Stomach smooth muscle (tissue), 2 donors: ENCODE data around the gene ELP2.

Source experiments
- H3K27ac ChIP-seq: one replicate; pipeline ENCODE4 v1.7.0; 2013; ENCODE audit warnings: mild to moderate bottlenecking, low read length, inconsistent platforms
- H3K27me3 ChIP-seq, 2 donors: one replicate each; pipeline ENCODE4 v1.7.0; 2013; ENCODE audit warnings: low read length in 2 of 2; ENCODE audit not compliant: insufficient read depth in 2 of 2, control insufficient read depth in 1 of 2
- H3K36me3 ChIP-seq, 2 donors: one replicate each; pipeline ENCODE4 v1.7.0; 2013; ENCODE audit warnings: low read length in 2 of 2; ENCODE audit not compliant: control insufficient read depth in 2 of 2, insufficient read depth in 2 of 2
- H3K4me1 ChIP-seq: one replicate; pipeline ENCODE4 v1.7.0; 2013; ENCODE audit warnings: low read length; ENCODE audit not compliant: control insufficient read depth, insufficient read depth
- H3K4me3 ChIP-seq, 2 donors: one replicate each; pipeline ENCODE4 v1.7.0; 2013; ENCODE audit warnings: low read length in 2 of 2
- H3K9ac ChIP-seq, 2 donors: one replicate each; pipeline ENCODE4 v1.7.0; 2013; ENCODE audit warnings: low read length in 2 of 2, mild to moderate bottlenecking in 1 of 2
- H3K9me3 ChIP-seq, 2 donors: one replicate each; pipeline ENCODE4 v1.7.0; 2013; ENCODE audit warnings: low read length in 2 of 2; ENCODE audit not compliant: control insufficient read depth in 2 of 2
- donor health status: healthy.
- donor health status: Pancreatic carcinoma.

Gene ELP2

DNA sequence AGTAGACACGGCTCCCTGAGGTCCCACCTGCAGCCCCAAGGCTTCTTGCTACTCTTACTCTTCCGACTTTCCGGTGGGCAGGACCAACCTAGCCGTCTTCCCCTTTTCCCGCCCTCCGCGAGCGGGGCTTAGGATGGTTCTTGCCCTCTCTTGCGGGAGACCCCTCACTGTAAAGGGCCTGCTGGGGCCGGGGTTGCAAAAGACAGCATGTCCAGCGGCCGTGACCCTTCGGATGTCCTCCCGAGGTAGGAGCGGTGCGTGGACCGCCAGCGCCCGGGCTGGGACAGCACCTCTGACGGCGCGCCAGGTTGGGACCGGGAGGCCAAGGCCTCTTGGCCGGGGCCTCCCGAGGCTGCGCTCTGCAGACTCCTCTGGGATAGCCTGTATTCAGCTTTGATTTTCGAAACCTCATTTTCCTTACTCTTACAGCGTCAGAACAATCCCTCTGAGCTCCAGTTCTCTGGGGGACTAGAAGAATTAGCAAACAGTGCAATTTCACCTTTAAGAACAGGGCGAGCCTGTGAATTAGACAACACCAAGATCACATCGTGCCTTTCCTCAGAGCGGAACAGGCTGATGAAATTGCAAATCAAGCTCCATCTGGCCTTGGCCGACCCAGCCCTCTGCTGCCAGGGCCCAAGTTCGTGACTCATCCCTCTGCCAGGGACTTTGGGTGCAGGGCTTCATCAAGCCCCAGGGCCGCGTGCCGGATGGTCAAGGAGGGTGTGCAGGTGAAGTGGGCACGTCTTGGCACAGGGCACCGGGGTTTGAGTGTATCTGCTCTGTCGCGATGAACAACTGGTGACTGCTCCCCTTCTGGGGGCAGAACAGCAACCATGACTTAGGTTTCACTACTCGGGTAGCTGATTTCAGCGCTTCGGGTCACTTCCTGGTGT lies 58.4 kb downstream of the ELP2 start:
- Histone ChIP-seq H3K9me3 (no peaks in the 10 kb centered on the region), H3K27me3 (peaks cover 0 to 6% of the 10 kb centered on the region in 2 donors), H3K9ac (peak overlapping the region; percentile 13 to 64), H3K4me1 (peaks cover 10% of the 10 kb centered on the region), H3K4me3 (peak overlapping the region; percentile 85 to 89), H3K36me3 (no peaks in the 10 kb centered on the region), H3K27ac (no peak overlapping the region)

DNA sequence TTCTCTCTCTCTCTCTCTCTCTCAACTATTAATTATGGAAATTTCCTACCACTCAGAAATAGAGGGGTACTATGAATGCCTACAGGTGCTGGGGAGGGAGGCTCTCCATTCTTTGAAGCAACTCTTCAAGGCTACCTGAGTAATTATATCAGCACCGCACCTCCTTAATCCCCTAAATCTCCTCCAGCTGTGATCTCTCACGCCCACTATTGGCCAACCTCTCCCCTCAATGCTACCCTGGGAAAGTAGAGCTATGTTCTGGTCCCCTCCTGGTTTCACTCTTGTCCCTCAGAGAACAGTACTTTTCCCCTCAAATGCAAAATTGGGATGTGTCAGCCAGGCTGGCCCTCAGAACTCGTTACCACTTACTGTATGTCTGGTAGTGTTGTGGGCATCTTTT lies 59.2 kb downstream of the ELP2 start:
- Histone ChIP-seq H3K27ac (no peak overlapping the region), H3K4me1 (peaks cover 10% of the 10 kb centered on the region), H3K27me3 (peaks cover 0 to 6% of the 10 kb centered on the region in 2 donors), H3K9me3 (no peaks in the 10 kb centered on the region), H3K9ac (no peak overlapping the region), H3K36me3 (no peaks in the 10 kb centered on the region), H3K4me3 (no peak overlapping the region)

GRCh38 chr18:36189486-36189885 lies 59.8 kb downstream of the ELP2 start:
- Histone ChIP-seq H3K4me1 (peaks cover 10% of the 10 kb centered on the region), H3K9ac (no peak overlapping the region), H3K27ac (no peak overlapping the region), H3K36me3 (no peaks in the 10 kb centered on the region), H3K4me3 (no peak overlapping the region), H3K27me3 (peaks cover 0 to 6% of the 10 kb centered on the region in 2 donors), H3K9me3 (no peaks in the 10 kb centered on the region)

DNA sequence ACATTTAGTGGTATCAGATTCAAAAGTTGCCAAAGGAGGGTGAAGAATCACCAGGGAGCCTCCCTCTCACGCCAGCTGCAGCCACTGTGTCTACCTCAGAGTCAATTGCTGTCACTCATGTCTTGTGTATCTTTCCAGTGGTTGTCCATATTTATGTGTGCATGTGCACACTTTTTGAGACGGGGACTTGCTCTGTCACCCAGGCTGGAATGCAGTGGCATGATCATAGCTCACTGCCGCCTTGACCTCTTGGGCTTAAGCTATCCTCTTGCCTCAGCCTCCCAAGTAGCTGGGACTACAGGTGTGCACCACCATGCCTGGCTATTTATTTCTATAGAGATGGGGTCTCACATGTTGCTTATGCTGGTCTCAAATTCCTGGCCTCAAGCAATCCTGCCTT lies 61.6 kb downstream of the ELP2 start:
- H3K27me3 ChIP-seq = peaks cover 0 to 4% of the 10 kb centered on the region in 2 donors
- no peak overlapping the region for H3K9ac ChIP-seq
- H3K36me3 ChIP-seq = no peaks in the 10 kb centered on the region
- no peaks in the 10 kb centered on the region for H3K9me3 ChIP-seq
- no peak overlapping the region for H3K27ac ChIP-seq
- no peak overlapping the region for H3K4me3 ChIP-seq
- peaks cover 9% of the 10 kb centered on the region for H3K4me1 ChIP-seq

GRCh38 chr18:36191711-36192110 lies 62.0 kb downstream of the ELP2 start:
- no peak overlapping the region for H3K27ac ChIP-seq
- no peak overlapping the region for H3K4me3 ChIP-seq
- H3K36me3 ChIP-seq = no peaks in the 10 kb centered on the region
- no peaks in the 10 kb centered on the region for H3K9me3 ChIP-seq
- H3K27me3 ChIP-seq = peaks cover 0 to 4% of the 10 kb centered on the region in 2 donors
- H3K9ac ChIP-seq = no peak overlapping the region
- peaks cover 6% of the 10 kb centered on the region for H3K4me1 ChIP-seq

- no peaks in the 10 kb centered on the region for H3K27me3 ChIP-seq
- no peak overlapping the region for H3K27ac ChIP-seq
- H3K4me3 ChIP-seq = no peak overlapping the region
- H3K9ac ChIP-seq = no peak overlapping the region
- no peaks in the 10 kb centered on the region for H3K9me3 ChIP-seq
- H3K4me1 ChIP-seq = peaks cover 2% of the 10 kb centered on the region
- no peaks in the 10 kb centered on the region for H3K36me3 ChIP-seq
Measured at GRCh38 chr18:36194600-36195315, 65.1 kb downstream of the ELP2 start.

GRCh38 chr18:36195427-36196122 lies 65.9 kb downstream of the ELP2 start:
- Histone ChIP-seq H3K36me3 (no peaks in the 10 kb centered on the region), H3K9me3 (no peaks in the 10 kb centered on the region), H3K4me3 (no peak overlapping the region), H3K27me3 (no peaks in the 10 kb centered on the region), H3K27ac (no peak overlapping the region), H3K9ac (no peak overlapping the region), H3K4me1 (peaks cover 2% of the 10 kb centered on the region)

- Histone ChIP-seq H3K36me3 (no peaks in the 10 kb centered on the region), H3K9ac (no peak overlapping the region), H3K27me3 (no peaks in the 10 kb centered on the region), H3K4me3 (no peak overlapping the region), H3K4me1 (peaks cover 2% of the 10 kb centered on the region), H3K27ac (no peak overlapping the region), H3K9me3 (no peaks in the 10 kb centered on the region)
Measured at GRCh38 chr18:36196238-36196995, 66.7 kb downstream of the ELP2 start.

- H3K4me1 ChIP-seq = peaks cover 2% of the 10 kb centered on the region
- no peak overlapping the region for H3K4me3 ChIP-seq
- H3K9me3 ChIP-seq = no peaks in the 10 kb centered on the region
- H3K9ac ChIP-seq = no peak overlapping the region
- no peaks in the 10 kb centered on the region for H3K36me3 ChIP-seq
- no peaks in the 10 kb centered on the region for H3K27me3 ChIP-seq
- no peak overlapping the region for H3K27ac ChIP-seq
Measured at GRCh38 chr18:36197511-36198166, 67.9 kb downstream of the ELP2 start.
